CD4-positive, alpha-beta T cell treated with Interferon gamma for 1 hour (primary cell): Measurements from ENCODE around the gene SMIM20.
A peak's percentile ranks its signal among the peaks of the same experiment; 100 is the strongest.

Source experiments
- DNase-seq: peaks from one replicate; pipeline ENCODE4 v3.0.0-alpha.2; 2020

SMIM20 gene

DNA sequence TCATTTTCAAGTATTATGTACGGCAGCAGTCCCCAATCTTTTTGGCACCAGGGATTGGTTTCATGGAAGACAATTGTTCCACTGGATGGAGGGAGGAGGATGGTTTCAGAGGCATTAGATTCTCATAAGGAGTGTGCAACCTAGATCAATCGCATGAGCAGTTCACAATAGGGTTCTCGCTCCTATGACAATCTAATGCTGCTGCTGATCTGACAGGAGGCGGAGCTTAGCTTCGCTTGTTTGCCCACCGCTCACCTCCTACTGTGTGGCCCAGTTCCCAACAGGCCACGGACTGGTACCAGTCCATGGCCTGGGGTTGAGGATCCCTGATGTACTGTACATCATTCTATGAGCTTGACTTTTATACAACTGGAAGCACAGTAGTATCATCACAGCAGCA, 48.4 kb downstream of the SMIM20 start:
- no peak for DNase-seq

DNA sequence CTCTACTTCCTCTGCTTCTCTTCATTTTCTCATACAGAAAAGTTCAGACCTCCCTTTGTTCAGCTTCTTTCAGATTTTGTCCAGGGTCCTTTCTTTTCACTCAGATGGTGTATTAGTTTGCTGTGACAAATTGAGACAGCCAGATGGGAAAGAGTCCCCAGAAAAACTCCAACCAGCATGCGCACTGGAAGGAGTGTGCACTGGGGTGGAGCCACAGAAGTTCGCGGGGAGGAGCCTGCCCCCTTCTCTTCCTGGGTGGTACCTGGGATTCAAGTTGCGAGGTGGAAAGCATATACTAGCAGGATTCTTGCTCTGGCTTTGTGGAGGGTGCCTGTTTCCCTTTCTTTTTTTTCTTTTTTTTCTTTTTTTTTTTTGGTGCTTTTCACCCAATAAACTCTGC, 51.6 kb downstream of the SMIM20 start:
- DNase-seq = no peak

DNA sequence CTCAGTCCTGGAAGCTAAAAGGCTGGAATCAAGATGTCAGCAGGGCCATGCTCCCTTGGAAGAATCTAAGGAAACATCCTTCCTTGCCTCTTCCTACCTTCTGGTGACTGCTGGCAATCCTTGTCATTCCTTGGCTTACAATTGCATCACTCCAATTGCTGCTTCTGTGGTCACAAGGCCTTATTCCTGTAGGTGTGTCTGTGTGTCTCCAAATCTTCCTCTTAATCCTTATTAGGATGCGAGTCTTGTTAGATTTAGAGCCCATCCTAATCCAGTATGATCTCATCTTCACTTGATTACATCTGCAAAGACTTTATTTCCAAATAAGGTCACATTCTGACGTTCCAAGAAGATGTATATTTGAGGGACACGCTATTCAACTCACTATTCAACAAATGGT, 52.2 kb downstream of the SMIM20 start:
- no peak for DNase-seq

DNA sequence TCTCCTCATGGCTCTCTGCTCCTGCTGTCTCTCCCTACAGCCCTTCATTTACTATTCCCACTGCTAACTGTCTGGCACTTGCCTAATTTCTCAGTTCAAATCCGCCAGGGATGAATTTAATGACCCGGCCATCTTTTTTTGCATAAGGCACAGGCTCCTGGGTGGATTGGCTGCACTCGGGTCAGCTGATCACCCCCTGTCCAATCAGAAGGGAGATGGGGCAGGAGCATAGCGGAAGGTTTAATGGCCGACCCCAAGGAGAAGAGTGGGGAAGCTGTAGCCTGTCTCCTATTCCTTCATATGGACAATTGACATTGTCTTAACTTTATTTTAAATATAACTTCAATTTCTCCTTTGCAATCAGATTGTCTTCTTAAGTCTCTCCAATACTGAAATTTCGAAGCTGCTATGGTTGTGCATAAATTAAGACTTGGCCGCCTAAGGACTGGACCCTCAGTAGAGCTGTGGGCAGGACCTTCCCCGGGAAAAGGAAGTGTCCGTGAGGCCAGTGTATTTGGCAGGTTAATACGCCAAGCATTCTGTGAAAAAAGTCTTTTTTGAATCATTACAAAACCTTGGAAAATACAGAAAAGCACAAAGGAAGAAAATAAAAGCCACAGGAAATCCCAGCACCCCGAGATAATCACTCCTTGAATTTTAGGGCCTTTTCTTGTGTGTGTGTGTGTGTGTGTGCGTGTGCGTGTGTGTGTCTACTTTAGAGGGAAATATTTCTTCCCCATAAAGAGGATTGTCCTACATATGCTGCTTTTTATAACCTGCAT, 55.5 kb downstream of the SMIM20 start:
- no peak for DNase-seq

DNA sequence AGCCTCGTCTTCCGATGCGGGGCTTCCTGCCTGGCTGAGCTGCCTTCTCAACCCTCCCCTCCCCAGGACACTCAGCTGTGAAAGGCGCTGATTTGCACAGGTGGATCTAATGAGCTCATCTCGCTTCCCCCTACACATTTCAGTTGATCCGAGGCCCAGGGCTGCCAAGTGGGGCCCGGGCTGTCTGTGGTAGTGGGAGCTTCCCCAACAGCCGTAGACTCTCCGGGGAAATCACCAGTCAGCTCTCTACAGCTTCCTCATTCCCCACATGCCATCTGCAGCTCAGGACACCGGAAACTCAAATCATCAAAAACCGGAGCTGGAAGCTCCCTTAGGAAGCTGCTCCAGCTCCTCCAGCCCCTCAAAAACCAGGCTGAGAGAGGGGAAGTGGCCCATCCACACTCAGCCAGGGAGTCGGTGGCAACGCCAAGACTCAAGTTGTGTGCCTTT, 56.2 kb downstream of the SMIM20 start:
- peak; percentile 29 for DNase-seq

DNA sequence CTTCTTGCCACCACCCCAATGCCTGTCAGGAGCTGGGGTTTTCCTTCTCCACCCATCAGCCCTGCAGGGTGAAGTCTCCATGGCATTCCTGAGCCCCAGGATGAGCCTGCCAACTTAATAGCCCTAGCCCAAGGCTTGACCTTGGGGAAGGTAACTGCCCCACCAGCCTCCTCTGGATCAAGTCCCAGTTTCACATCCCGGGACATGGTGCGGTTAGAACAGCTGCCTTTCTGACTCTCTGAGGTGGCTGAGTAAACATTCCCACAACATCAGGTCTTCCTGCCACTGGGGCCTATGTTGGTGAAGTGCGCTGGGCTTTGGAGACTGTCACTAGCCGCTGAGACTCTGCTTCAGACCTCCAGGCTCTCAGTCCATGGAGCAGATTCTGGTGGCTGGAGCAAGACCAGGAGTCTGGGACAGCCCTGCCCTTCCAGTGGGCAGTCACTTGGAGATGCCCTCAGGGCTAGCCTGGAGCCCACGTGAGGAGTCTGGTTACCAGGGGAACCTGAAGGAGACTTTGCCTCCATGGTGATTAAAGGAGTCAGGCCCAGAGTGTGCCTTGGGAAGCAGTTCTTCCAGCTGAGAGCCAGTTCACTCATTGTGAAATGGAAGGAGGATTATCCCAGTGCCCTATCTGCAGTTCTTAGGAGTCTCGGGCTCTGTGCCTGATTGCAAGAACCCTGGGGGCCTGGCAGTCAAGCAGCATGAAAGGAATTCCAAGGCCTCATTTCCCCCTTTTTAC, 56.8 kb downstream of the SMIM20 start:
- no peak for DNase-seq

DNA sequence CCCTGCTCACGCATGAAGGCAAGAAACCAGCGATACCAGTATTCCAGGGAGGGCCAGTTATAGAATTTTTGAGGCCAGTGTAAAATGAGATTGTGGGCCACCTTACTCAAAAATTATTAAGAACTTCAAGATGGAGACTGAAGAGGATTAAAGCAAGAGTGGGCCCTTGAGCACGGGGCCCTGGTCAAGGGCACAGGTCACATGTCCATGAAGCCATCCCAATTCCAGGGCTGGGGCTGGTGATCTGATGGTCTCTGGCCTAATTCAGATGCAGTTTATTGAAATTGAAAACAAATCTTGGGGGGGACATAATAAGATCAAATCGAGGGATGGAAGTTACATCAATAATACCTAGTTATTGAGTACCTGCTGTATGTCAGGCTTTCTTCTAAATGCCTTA, 58.3 kb downstream of the SMIM20 start:
- no peak for DNase-seq

DNA sequence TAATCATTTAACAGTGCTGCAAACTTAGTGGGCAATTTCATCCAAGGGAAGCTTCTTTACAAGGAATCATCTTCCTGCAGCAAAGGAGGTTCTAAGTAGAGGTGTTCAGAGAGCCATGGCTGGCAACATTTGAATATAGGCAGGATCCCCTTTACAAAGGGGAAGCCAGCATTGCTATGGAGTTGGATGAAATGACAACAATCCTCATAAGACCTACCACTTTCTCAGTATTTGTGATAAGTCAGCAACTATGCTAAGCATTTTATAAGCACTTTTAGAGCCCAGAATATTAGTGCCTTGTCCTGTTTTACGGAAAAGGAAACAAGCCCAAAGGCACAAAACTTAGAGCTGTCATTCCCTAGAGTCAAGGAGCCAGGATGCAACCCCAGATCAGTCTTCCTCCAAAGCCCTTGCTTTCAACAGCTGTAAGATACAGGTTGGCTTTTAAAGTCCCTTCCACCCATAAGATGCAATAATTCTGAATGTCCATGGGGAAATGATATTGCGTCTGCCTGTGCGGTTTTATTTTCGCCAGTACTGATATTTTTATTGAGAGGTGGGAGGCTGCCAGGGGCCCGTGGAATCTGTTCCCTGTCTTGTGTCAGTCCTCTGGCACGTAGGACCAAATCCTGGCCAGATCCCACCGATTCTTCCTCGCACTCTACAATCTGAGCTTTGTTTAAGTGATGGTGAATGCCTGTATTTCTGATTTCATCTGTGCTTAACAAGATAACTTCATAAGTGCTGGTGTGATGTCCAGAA, 59.1 kb downstream of the SMIM20 start:
- DNase-seq = no peak

DNA sequence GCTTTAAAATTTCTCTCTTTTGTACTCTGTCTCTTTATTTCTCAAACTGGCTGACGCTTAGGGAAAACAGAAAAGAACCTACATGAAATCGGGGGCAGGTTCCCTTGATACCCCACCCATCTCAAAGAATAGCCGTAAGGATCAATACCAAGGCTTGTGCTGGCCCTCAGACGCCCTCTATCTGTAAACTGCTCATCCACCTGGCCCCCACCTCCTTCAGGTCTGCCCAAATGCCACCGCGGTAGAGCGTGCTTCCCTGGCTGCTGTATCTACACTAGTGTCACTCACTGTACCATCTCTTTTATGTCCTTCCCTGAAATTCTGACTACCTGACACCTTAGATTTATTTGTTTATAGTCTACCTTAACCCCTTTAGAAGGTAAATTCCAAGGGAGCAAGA, 62.8 kb downstream of the SMIM20 start:
- DNase-seq = no peak

DNA sequence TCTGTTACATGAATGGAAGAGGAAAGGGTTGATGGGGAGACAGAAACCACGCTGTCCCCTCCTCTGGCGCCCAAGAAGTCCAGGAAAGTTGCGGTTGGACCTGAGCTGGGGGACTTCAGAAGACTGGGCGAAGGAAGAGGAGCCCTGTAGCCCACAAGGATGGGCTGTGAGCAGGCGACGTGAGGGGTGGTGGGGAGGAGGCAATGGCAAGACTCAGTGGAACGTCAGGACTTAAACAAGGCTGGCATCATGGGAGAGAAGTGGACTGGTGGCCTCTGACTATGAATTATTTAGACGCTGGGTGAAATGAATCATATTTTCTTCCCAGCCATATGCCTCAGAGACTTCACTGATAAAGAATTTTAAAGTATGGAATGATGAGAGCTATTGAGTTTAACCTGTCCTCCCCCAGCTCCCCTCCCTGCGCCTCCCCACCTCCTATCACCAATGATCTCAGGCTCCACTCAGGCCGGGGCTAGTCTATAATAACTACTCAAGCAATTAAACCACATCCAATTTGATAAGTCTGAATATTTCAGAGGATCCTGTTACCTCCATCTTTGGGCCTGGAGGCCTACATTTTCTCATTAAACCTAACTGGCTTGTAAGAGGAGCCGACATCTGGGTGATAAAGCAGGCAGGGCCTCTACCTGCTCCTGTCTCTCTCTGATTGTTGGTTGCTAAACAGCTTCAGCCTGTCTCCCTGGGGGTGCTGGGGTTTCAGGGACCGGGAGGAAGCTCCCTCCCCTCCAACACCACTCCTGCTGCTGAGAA, 63.6 kb downstream of the SMIM20 start:
- DNase-seq = no peak

DNA sequence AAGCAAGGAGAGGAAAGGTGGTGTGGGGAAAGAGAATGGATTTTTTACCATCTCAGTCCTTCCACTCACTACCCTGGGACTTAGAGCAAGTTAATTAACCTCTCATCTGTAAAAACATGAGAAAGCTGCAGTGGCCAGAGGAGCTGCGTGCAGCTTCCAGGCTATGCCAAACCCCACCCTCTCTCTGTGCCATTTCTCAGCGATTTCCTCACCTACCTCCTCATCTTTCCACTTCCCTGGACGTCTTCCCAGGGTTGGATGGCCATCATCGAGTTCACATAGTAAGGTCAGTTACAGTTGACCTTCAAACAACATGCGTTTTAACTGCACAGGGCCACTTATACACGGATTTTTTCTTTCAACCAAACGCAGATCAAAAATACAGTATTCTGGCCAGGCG, 64.3 kb downstream of the SMIM20 start:
- DNase-seq = no peak
